ENCODE data around the gene DCLRE1C. TPM values are rescaled to one million over a fixed set of nuclear protein-coding genes. Genes with fewer than 3 reads are reported as not detected.

The DCLRE1C gene
- polyA plus RNA-seq, 2 donors, result 5.7 to 6.5 TPM

GRCh38 chr10:14858338-14858960, 95.4 kb downstream of the DCLRE1C start:
- Histone ChIP-seq H3K4me1 (ENCODE audit: control insufficient read depth in 2 of 2, insufficient read depth in 2 of 2, low read length in 1 of 2) (no peaks in the 10 kb centered on the region), H3K36me3 (ENCODE audit: control insufficient read depth in 2 of 2, insufficient read depth in 2 of 2, low read length in 1 of 2) (peaks cover 0 to 5% of the 10 kb centered on the region in 2 donors), H3K27ac (ENCODE audit: low read depth in 2 of 2, low read length in 1 of 2) (no peak overlapping the region), H3K4me3 (ENCODE audit: low read depth in 1 of 2, low read length in 2 of 2) (no peak overlapping the region), H3K9me3 (ENCODE audit: control insufficient read depth in 2 of 2, insufficient read depth in 1 of 2, low read depth in 1 of 2, low read length in 1 of 2) (no peaks in the 10 kb centered on the region), H3K27me3 (ENCODE audit: control insufficient read depth in 1 of 2, insufficient read depth in 2 of 2, low read length in 2 of 2) (no peaks in the 10 kb centered on the region)
- 76 to 89% methylated on average over 6 of the region's 6 CpGs for WGBS, 2 donors

- 82 to 97% methylated on average over 1 of the region's 1 CpG for WGBS, 2 donors
- peaks cover 3 to 5% of the 10 kb centered on the region in 2 donors for H3K36me3 ChIP-seq (ENCODE audit: control insufficient read depth in 2 of 2, insufficient read depth in 2 of 2, low read length in 1 of 2)
These were observed 98.4 kb downstream of the DCLRE1C start for GRCh38 chr10:14855453-14855852.

GRCh38 chr10:14852236-14852635, 101.7 kb downstream of the DCLRE1C start:
- Histone ChIP-seq H3K27me3 (ENCODE audit: control insufficient read depth in 1 of 2, insufficient read depth in 2 of 2, low read length in 2 of 2) (no peaks in the 10 kb centered on the region), H3K4me3 (ENCODE audit: low read depth in 1 of 2, low read length in 2 of 2) (no peak overlapping the region), H3K4me1 (ENCODE audit: control insufficient read depth in 2 of 2, insufficient read depth in 2 of 2, low read length in 1 of 2) (no peaks in the 10 kb centered on the region), H3K27ac (ENCODE audit: low read depth in 2 of 2, low read length in 1 of 2) (no peak overlapping the region), H3K9me3 (ENCODE audit: control insufficient read depth in 2 of 2, insufficient read depth in 1 of 2, low read depth in 1 of 2, low read length in 1 of 2) (no peaks in the 10 kb centered on the region), H3K36me3 (ENCODE audit: control insufficient read depth in 2 of 2, insufficient read depth in 2 of 2, low read length in 1 of 2) (peaks cover 0 to 3% of the 10 kb centered on the region in 2 donors)
- WGBS, 2 donors, result 81 to 94% methylated on average over 3 of the region's 3 CpGs

More at GRCh38 chr10:14855453-14855852, 98.4 kb downstream of the DCLRE1C start:
- no peaks in the 10 kb centered on the region for H3K4me1 ChIP-seq (ENCODE audit: control insufficient read depth in 2 of 2, insufficient read depth in 2 of 2, low read length in 1 of 2)
- H3K9me3 ChIP-seq (ENCODE audit: control insufficient read depth in 2 of 2, insufficient read depth in 1 of 2, low read depth in 1 of 2, low read length in 1 of 2), result no peaks in the 10 kb centered on the region
- no peak overlapping the region for H3K27ac ChIP-seq (ENCODE audit: low read depth in 2 of 2, low read length in 1 of 2)
- no peaks in the 10 kb centered on the region for H3K27me3 ChIP-seq (ENCODE audit: control insufficient read depth in 1 of 2, insufficient read depth in 2 of 2, low read length in 2 of 2)
- H3K4me3 ChIP-seq (ENCODE audit: low read depth in 1 of 2, low read length in 2 of 2), result no peak overlapping the region

Other genes with a start within 250 kb of the DCLRE1C start
- 10 to 100 TPM in 1 of 2 donors, 1 to 10 TPM in 1; 9.0 to 24.2 TPM for gene FAM107B, start 179.2 kb downstream of the DCLRE1C start, polyA plus RNA-seq
- under 1 TPM; 0.64 to 0.81 TPM for gene CDNF, start 116.1 kb downstream of the DCLRE1C start, polyA plus RNA-seq
- gene HSPA14, start 115.8 kb downstream of the DCLRE1C start, polyA plus RNA-seq, result 10 to 100 TPM in 1 of 2 donors, 1 to 10 TPM in 1; 8.8 to 13.4 TPM
- 1 to 10 TPM; 2.9 to 3.6 TPM for gene MSANTD7, start 115.8 kb downstream of the DCLRE1C start, polyA plus RNA-seq
- gene SUV39H2, start 75.2 kb downstream of the DCLRE1C start, polyA plus RNA-seq, result 1 to 10 TPM; 1.8 to 4.5 TPM
- under 1 TPM in 1 of 2 donors, not detected in 1; 0.16 TPM for gene MEIG1, start 5.3 kb upstream of the DCLRE1C start, polyA plus RNA-seq
- 1 to 10 TPM in 1 of 2 donors, under 1 TPM in 1; 0.31 to 6.9 TPM for gene OLAH, start 89.8 kb upstream of the DCLRE1C start, polyA plus RNA-seq
- gene ACBD7, start 134.7 kb upstream of the DCLRE1C start, polyA plus RNA-seq, result under 1 TPM; 0.09 to 0.10 TPM
- gene RPP38, start 143.3 kb upstream of the DCLRE1C start, polyA plus RNA-seq, result 10 to 100 TPM; 17.2 to 18.7 TPM
- gene NMT2, start 214.6 kb upstream of the DCLRE1C start, polyA plus RNA-seq, result 1 to 10 TPM; 3.6 to 4.0 TPM

All from esophagus (tissue), 2 donors.